NT2/D1 (cell line): Measurements from ENCODE around the gene MAD1L1.

ENCODE experiments used
- SUZ12 ChIP-seq: IDR thresholded peaks from 2 replicates; pipeline ENCODE4 v1.6.1; 2011; ENCODE audit not compliant: insufficient read length, insufficient read depth; ENCODE audit errors: extremely low read depth
- YY1 ChIP-seq: IDR thresholded peaks from 2 replicates; pipeline ENCODE4 v1.6.1; 2011; ENCODE audit not compliant: insufficient read length, insufficient read depth
- ZNF274 ChIP-seq: IDR thresholded peaks from 2 replicates; pipeline ENCODE4 v1.6.1; 2011; ENCODE audit warnings: mild to moderate bottlenecking, low read depth, low read length

- TF ChIP-seq ZNF274, result no peak
- TF ChIP-seq YY1, result no peak
- TF ChIP-seq SUZ12, result no peak
These were observed 2.5 kb downstream of the MAD1L1 start for GRCh38 chr7:2230226-2230625.
